HG03342 (cell line): ENCODE measurements around the gene MYO10.

ENCODE experiments used
- ATAC-seq: cut with Tn5 transposase; IDR thresholded peaks from one replicate; pipeline ENCODE4 v1.9.1; 2021; ENCODE audit warnings: mild to moderate bottlenecking, moderate library complexity; ENCODE audit not compliant: unreplicated experiment

The MYO10 gene

DNA sequence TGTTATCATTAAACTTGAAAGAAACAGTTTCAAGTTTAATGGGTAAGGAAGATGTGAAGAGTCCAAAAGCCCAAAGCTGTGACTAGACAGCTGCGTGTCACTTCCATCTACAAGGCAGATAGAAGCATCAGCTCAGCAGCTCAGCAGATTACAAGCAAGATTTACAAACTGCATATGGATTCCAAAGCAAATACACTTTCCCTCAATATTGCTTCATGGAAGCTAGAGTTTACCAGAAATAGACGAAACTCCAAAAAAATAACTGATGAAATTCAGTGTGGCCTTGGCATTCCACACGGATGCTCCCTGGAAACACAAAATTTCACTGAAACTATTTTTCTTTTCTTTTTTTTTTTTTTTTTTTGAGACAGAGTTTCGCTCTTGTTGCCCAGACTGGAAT is 17.9 kb downstream of the MYO10 start:
- ATAC-seq = no peak

DNA sequence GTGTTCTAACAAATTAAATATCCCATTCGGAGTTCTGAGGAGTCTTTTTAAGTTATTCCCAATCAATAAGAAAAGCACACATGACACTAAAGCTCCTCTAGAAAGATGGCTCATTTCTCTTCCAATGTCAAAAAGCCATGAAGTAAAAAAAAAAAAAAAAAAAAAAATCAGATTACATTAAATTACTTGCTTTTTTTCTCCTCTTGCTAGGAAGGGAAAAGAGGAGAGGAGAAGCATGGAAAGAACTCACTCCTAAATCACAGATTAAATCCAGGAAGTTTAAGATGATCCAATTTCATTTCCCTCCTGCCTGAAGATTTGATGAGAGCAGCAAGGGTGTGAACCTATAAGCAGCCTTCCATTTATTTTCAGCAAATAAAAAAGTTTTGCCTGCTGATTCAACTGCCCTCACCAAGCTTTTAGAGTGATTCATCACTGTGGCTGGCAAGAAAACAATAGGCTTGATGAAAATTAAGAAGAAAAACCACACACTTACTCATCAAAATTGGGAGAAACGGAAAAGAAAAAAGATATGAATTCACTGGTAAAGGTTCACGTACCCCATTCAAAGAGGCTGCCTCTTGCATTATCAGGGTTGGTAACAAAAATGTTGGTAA is 19.7 kb downstream of the MYO10 start:
- no peak for ATAC-seq

GRCh38 chr5:16914584-16914983 is 21.5 kb downstream of the MYO10 start:
- no peak for ATAC-seq

GRCh38 chr5:16914108-16914435 is 22.0 kb downstream of the MYO10 start:
- no peak for ATAC-seq

DNA sequence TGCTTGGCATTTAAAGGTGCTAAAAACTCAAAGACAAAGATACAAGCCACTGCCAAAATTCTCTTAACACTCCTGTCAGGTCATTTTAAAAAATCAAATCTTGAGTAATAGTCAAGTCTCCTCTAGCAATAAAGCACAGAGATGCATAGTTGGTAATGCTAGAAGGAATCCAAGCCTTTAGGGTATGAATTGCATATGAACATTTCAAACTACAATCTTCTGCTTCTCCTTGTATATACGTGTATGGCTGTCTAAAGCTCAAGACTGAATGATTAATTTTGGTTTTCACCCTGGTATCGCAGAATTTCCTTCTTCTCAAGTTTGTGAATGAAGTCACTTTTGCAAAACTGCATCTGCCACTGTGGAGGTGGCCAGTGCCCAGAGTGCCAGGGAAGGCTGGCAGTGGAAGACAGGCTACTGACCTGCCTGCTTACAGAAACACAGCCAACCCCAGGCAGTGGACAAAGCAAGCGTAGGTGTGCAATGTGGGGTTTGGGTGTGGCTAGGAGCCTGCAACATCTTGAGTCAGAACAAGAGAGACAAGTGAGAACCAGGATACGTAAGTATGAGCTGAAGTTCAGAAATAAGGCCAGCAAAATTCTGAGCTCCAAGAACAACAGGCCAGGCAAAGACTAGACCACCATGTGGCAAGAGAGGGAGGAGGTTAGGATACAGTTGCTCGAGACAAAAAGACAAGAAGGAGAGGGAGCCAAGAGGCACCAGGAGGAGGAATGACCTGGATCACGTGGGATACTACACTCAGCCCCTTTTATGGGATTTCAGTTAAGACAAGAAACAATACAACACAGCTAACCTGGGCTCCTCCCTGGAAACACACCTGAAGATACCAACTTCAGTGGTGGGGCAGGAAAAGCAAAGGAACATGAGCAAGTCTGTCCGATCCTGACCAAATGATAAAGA is 22.6 kb downstream of the MYO10 start:
- ATAC-seq = no peak

DNA sequence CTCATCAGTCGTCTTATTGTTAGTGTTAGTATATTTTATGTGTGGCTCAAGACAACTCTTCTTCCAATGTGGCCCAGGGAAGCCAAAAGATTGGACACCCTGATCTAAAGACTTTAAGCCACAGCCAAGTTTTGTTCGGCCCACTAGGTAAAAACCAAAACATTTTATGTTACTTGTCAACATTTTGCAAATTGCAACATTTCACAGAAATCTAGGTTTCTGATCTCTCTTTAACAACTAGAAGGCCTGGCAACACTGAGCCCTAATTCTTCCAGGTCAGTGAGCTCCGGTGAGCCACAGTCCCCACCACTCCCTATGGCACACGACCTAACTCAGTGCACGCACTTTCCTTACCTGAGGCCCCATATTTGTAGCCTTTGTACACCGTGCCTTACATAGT is 24.0 kb downstream of the MYO10 start:
- no peak for ATAC-seq

DNA sequence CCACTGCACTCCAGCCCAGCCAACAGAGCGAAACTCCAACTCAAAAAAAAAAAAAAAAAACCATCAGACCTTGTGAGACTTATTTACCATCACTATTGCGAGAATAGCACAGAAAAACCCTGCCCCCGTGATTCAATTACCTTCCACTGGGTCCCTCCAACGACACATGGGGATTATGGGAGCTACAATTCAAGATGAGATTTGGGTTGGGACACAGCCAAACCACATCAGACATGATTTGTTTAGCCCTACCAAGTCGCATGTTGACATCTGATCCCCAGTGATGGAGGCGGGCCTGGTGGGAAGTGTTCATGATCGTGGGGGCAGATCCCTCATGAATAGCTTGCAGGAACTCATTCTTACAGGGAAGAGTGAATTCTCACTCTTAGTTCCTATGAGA is 26.6 kb downstream of the MYO10 start:
- no peak for ATAC-seq

- no peak for ATAC-seq
Observed at GRCh38 chr5:16907270-16907669, 28.8 kb downstream of the MYO10 start.

GRCh38 chr5:16906255-16906654 is 29.8 kb downstream of the MYO10 start:
- ATAC-seq = no peak

GRCh38 chr5:16903480-16904300 is 32.4 kb downstream of the MYO10 start:
- no peak for ATAC-seq

GRCh38 chr5:16902846-16903245 is 33.2 kb downstream of the MYO10 start:
- ATAC-seq = no peak

DNA sequence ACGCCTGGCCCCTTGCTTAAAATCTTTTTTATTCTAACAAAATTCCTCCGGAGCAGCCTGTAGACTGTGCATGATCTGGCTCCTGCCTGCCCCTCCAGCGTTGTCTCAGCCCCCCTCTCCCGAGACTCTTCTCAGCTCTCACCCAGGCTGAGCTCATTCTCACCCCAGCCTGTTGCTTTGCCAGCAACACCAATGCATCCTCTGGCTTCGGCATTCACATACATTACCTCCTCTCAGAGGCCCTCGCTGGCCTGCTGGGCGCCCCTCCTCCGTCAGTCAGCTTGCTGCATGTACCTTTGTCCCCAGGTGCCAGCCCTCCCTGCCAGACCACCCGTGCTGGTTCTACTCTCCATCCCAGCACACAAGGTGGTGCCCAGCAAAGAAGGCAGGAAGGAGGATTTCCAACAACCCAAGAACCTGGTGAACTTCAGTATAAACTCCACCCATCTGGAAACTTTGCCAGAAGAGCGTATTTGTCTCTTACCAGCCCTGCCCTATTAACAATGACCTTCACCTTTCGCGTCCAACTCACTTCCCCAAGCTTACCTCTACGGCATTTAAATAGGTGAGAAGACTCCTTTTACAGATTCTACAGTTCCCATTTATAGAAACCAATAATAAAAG is 35.0 kb downstream of the MYO10 start:
- ATAC-seq = no peak

- ATAC-seq = no peak
Observed at GRCh38 chr5:16899171-16899570, 36.9 kb downstream of the MYO10 start.

DNA sequence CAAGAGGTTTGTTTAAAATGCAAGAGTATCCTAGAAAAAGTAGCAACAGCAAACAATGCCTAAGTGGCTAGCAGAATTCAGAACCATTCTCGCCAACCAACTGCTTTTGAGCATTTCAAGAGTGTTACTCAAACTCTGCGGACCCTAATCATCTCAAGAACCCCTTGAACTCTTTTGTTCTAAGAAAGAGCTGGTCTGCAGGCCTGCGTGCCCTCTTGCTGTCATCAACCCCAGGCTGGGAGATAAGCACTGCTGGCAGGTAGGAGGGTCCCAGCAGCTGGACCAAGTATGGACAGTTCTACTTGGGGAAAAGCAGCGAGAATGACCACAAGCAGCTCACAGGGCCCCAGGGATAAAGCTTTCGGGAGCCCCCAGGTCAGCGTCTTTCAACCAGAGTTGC is 38.3 kb downstream of the MYO10 start:
- ATAC-seq = no peak

DNA sequence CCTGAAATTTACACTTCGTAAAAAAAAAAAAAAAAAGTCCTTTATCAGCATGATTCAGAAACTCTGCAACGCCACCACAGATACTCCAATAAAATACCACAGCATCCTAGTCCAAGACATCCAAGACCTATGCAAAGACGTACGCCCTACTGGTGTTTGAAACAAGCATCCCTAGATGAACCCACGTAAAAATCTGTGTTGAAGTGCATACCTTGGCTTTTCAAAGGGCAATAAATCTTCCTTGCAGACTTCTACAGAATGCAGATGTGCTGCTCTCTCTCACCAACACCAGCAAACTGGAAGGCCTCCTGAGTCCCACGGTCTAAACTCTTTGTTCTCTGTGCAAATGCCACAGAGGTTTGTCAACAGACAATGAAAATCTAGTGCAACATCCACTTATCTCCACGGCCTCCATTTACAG is 38.8 kb downstream of the MYO10 start:
- ATAC-seq = no peak

DNA sequence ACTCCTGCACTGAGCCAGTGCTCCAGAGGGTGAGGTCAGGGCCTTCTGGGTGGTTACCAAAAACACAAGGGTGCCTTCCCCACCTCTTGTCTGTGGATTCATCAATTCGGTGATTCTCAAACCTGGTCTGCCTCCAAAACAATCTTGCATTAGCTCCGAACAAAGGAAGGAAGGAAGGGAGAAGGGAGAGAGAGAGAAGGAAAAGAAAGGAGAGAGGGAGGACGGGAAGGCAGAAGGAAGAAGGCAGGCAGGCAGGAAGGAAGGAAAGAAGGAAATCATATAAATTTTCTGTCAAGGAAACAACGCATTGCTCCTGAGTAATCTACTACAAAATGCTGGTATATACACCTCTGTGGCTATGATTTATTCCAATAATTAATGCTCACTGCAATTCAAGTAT is 39.3 kb downstream of the MYO10 start:
- ATAC-seq = no peak

GRCh38 chr5:16894236-16895057 is 41.6 kb downstream of the MYO10 start:
- ATAC-seq = no peak

GRCh38 chr5:16891033-16891432 is 45.1 kb downstream of the MYO10 start:
- no peak for ATAC-seq

DNA sequence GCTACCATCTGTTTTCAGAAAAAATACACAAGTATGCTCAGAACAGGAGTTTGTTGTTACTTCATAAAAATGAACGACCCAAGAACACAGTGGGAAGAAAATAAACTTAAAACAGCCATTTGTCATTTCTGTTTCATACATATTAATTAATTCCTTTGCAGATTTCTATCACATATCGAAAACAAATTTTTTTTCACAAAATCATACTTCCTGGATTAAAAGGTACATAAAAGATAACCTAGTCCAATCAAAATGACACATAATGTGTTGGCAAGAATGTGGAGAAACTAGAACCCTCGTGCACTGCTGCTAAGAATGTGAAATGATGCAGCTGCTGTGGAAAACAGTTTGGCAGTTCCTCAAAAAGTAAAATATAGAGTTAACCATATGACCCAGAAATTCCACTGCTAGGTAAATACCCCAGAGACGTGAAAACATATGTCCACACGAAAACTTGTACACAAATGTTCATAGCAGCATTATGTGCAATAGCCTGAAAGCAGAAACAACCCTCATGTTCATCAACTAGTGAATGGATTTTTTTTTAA is 46.0 kb downstream of the MYO10 start:
- no peak for ATAC-seq
